Adrenal gland (tissue), 5 donors: ENCODE results near the gene AMBP.

Source experiments
- CTCF ChIP-seq, 6 experiments: fragments of 450-650 bp in 4 of 6; fragments of 200-600 bp in 2 of 6; sonication (generic) in 1 of 6; IDR thresholded peaks; 1 replicate in 5 of 6; 2 replicates in 1 of 6; pipeline versions ENCODE4 v1.5.1 to v1.8.0; 2016 to 2021; ENCODE audit warnings: antibody characterized with exemption in 6 of 6, mild to moderate bottlenecking in 2 of 6, moderate library complexity in 1 of 6
- POLR2A ChIP-seq, 2 donors: fragments of 450-650 bp; IDR thresholded peaks; one replicate each; pipeline ENCODE4 v1.6.1; 2017; ENCODE audit warnings: antibody characterized with exemption in 2 of 2, mild to moderate bottlenecking in 2 of 2, moderate library complexity in 1 of 2
- donor health status: DM: no; HTN: no; CAD: no.

GRCh38 chr9:114033397-114034103 lies 44.5 kb downstream of the AMBP start:
- TF ChIP-seq CTCF (IDR thresholded peaks at IDR 0.05) (peak; percentile 20 to 42 (median 38)), POLR2A (IDR thresholded peaks at IDR 0.05) (no peak)
